HL-60 (cell line): ENCODE data around the gene L1TD1.

Source experiments
- DNase-seq, 2 experiments: peaks; one replicate each; pipeline ENCODE4 v3.0.0-alpha.2; 2010 to 2020; ENCODE audit warnings: low read depth in 1 of 2, low spot score in 1 of 2
- H3K27ac ChIP-seq: fragments of 250-450 bp; sonication (Bioruptor Pico); replicated peaks from 2 replicates; pipeline ENCODE4 v1.5.1; 2020; ENCODE audit warnings: mild to moderate bottlenecking, moderate library complexity
- H3K27me3 ChIP-seq: fragments of 250-450 bp; sonication (Bioruptor Pico); 2 replicates; pipeline ENCODE4 v1.5.1; 2021; ENCODE audit warnings: mild to moderate bottlenecking, moderate library complexity; ENCODE audit not compliant: insufficient read depth, poor library complexity, severe bottlenecking
- H3K4me3 ChIP-seq: replicated peaks from 2 replicates; pipeline ENCODE4 v1.5.1; 2011; ENCODE audit warnings: mild to moderate bottlenecking, control low read depth, low read length; ENCODE audit not compliant: insufficient read depth
- GABPA ChIP-seq: IDR thresholded peaks from 2 replicates; pipeline ENCODE4 v1.6.1; 2012; ENCODE audit warnings: low read depth
- POLR2AphosphoS5 ChIP-seq: IDR thresholded peaks from 2 replicates; pipeline ENCODE4 v1.6.1; 2012; ENCODE audit warnings: low read depth
- SPI1 ChIP-seq: IDR thresholded peaks from 2 replicates; pipeline ENCODE4 v1.6.1; 2012; ENCODE audit warnings: low read depth, mild to moderate bottlenecking, borderline replicate concordance
- TF ChIP-seq, protein P1 (sequence below): IDR thresholded peaks from 2 replicates; pipeline ENCODE4 v1.6.1; 2012; ENCODE audit warnings: low read depth; ENCODE audit not compliant: insufficient replicate concordance
- TF ChIP-seq, protein P2 (sequence below): IDR thresholded peaks from one replicate; pipeline ENCODE4 v1.5.1; 2011; ENCODE audit warnings: low read length, control low read depth, inconsistent platforms; ENCODE audit not compliant: insufficient read depth

Gene L1TD1

GRCh38 chr1:62209931-62210595 lies 15.4 kb downstream of the L1TD1 start:
- no peak overlapping the region for H3K27ac ChIP-seq
- no peak for TF ChIP-seq GABPA

DNA sequence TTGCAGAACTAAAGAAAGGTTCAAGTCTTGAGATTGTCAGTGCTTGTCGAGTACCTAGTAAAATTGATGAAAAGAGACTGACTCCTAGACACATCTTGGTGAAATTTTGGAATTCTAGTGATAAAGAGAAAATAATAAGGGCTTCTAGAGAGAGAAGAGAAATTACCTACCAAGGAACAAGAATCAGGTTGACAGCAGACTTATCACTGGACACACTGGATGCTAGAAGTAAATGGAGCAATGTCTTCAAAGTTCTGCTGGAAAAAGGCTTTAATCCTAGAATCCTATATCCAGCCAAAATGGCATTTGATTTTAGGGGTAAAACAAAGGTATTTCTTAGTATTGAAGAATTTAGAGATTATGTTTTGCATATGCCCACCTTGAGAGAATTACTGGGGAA lies 16.3 kb downstream of the L1TD1 start:
- H3K27me3 ChIP-seq: no peaks in the 10 kb centered on the region
- no peak overlapping the region for H3K4me3 ChIP-seq
- no peak overlapping the region for H3K27ac ChIP-seq
- no peak for TF ChIP-seq GABPA
- no peak for TF ChIP-seq POLR2AphosphoS5
- TF ChIP-seq SPI1: no peak
- TF ChIP-seq, protein P1, sequence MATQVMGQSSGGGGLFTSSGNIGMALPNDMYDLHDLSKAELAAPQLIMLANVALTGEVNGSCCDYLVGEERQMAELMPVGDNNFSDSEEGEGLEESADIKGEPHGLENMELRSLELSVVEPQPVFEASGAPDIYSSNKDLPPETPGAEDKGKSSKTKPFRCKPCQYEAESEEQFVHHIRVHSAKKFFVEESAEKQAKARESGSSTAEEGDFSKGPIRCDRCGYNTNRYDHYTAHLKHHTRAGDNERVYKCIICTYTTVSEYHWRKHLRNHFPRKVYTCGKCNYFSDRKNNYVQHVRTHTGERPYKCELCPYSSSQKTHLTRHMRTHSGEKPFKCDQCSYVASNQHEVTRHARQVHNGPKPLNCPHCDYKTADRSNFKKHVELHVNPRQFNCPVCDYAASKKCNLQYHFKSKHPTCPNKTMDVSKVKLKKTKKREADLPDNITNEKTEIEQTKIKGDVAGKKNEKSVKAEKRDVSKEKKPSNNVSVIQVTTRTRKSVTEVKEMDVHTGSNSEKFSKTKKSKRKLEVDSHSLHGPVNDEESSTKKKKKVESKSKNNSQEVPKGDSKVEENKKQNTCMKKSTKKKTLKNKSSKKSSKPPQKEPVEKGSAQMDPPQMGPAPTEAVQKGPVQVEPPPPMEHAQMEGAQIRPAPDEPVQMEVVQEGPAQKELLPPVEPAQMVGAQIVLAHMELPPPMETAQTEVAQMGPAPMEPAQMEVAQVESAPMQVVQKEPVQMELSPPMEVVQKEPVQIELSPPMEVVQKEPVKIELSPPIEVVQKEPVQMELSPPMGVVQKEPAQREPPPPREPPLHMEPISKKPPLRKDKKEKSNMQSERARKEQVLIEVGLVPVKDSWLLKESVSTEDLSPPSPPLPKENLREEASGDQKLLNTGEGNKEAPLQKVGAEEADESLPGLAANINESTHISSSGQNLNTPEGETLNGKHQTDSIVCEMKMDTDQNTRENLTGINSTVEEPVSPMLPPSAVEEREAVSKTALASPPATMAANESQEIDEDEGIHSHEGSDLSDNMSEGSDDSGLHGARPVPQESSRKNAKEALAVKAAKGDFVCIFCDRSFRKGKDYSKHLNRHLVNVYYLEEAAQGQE: no peak
- TF ChIP-seq, protein P2, sequence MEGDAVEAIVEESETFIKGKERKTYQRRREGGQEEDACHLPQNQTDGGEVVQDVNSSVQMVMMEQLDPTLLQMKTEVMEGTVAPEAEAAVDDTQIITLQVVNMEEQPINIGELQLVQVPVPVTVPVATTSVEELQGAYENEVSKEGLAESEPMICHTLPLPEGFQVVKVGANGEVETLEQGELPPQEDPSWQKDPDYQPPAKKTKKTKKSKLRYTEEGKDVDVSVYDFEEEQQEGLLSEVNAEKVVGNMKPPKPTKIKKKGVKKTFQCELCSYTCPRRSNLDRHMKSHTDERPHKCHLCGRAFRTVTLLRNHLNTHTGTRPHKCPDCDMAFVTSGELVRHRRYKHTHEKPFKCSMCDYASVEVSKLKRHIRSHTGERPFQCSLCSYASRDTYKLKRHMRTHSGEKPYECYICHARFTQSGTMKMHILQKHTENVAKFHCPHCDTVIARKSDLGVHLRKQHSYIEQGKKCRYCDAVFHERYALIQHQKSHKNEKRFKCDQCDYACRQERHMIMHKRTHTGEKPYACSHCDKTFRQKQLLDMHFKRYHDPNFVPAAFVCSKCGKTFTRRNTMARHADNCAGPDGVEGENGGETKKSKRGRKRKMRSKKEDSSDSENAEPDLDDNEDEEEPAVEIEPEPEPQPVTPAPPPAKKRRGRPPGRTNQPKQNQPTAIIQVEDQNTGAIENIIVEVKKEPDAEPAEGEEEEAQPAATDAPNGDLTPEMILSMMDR: no peak
- DNase-seq: no peak

More at GRCh38 chr1:62209931-62210595, 15.4 kb downstream of the L1TD1 start:
- DNase-seq: no peak
- Histone ChIP-seq H3K4me3 (no peak overlapping the region), H3K27me3 (no peaks in the 10 kb centered on the region)

GRCh38 chr1:62212411-62212810 lies 17.8 kb downstream of the L1TD1 start:
- TF ChIP-seq, protein P2: no peak
- no peak for TF ChIP-seq SPI1
- TF ChIP-seq, protein P1: no peak
- no peak for TF ChIP-seq POLR2AphosphoS5
- no peak for TF ChIP-seq GABPA
- Histone ChIP-seq H3K4me3 (no peak overlapping the region), H3K27me3 (no peaks in the 10 kb centered on the region), H3K27ac (no peak overlapping the region)
- DNase-seq: no peak

DNA sequence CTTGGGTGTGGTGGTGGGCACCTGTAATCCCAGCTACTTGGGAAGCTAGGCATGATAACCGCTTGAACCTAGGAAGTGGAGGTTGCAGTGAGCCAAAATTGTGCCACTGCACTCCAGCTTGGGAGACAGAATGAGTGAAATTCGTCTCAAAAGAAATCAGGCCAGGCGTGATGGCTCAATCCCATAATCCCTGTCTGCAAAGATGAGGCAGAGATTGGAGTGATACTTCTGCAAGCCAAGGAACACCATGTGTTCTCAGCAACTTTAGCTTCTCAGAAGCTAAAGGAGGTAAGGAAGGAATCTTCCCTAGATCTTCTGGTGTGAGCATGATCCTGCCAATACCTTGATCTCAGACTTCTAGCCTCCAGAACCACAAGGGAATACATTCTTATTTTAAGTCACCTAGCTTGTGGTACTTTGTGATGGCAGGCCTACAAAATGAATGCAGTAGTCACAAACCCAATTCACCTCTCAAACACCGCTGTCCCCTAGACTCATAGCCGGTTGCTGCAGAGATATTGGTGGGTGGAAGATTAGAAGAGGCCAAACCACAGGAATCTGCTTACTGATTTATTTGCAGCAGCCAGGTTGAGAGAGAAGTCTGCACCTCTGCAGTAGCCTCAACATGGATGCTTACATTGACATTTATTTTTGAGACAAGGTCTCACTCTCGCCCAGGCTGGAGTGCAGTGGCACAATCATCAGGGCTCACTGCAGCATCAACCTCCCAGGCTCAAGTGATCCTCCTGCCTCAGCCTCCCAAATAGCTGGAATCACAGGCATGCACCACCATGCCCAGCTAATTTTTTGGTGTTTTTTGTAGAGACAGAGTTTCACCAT lies 18.6 kb downstream of the L1TD1 start:
- no peak for DNase-seq
- Histone ChIP-seq H3K4me3 (no peak overlapping the region), H3K27me3 (no peaks in the 10 kb centered on the region), H3K27ac (no peak overlapping the region)
- no peak for TF ChIP-seq POLR2AphosphoS5
- no peak for TF ChIP-seq SPI1
- TF ChIP-seq, protein P2: no peak
- no peak for TF ChIP-seq GABPA
- TF ChIP-seq, protein P1: no peak
